Mammary epithelial cell (primary cell): ENCODE data around the gene NPR3.

ENCODE experiments used
- CTCF ChIP-seq, 2 donors: IDR thresholded peaks in 1 of 2; conservative IDR thresholded peaks in 1 of 2; 2 replicates each; pipeline ENCODE4 v1.5.1; 2011 to 2012; ENCODE audit warnings: inconsistent platforms in 2 of 2, low read length in 2 of 2, mild to moderate bottlenecking in 2 of 2, control low read depth in 1 of 2, low read depth in 1 of 2; ENCODE audit not compliant: insufficient read depth in 1 of 2; ENCODE audit errors: extremely low read depth in 1 of 2
- EZH2 ChIP-seq: IDR thresholded peaks from 2 replicates; pipeline ENCODE4 v1.6.1; 2012; ENCODE audit warnings: low read length, inconsistent platforms, borderline replicate concordance

- no peak for TF ChIP-seq CTCF (conservative IDR thresholded peaks at IDR 0.05 in 1 of 2, IDR thresholded peaks at IDR 0.05 in 1 of 2; ENCODE audit: extremely low read depth in 1 of 2, insufficient read depth in 1 of 2, low read depth in 1 of 2, low read length in 2 of 2)
- no peak for TF ChIP-seq EZH2
Observed at GRCh38 chr5:32791536-32792243, 80.6 kb downstream of the NPR3 start.
